ENCODE results near the gene MFAP4. TPM values are rescaled to one million over a fixed set of nuclear protein-coding genes. Genes with fewer than 3 reads are reported as not detected.
A peak's percentile ranks its signal among the peaks of the same experiment; 100 is the strongest.

The MFAP4 gene
- total and polyA plus RNA-seq, 10 donors = 10.1 to 48.4 (median 19.9) TPM

- intact Hi-C loops (cut with DNase I; ENCODE audit: low total_unique reads) = no loop called here
- H3K36me3 ChIP-seq = peaks cover 0 to 12% (median 0%) of the 10 kb centered on the region in 6 donors
- peak overlapping the region in 5 of 8 donors; percentile 21 to 54 (median 42) for H3K27ac ChIP-seq
- no peak overlapping the region for H3K4me3 ChIP-seq
- 45 to 80% (median 61%) methylated on average over 2 of the region's 2 CpGs for WGBS, 5 donors
- peaks cover 6 to 47% (median 13%) of the 10 kb centered on the region in 6 donors for H3K4me1 ChIP-seq
- no peak for DNase-seq
- peaks cover 0 to 16% (median 0%) of the 10 kb centered on the region in 7 donors for H3K27me3 ChIP-seq (replicated peaks in 1 of 7)
- no peaks in the 10 kb centered on the region for H3K9me3 ChIP-seq
- no peak for TF ChIP-seq POLR2AphosphoS5 (IDR thresholded peaks at IDR 0.05)
- TF ChIP-seq CTCF (IDR thresholded peaks at IDR 0.05 in 8 of 11, conservative IDR thresholded peaks at IDR 0.05 in 3 of 11) = no peak
- TF ChIP-seq POLR2A (IDR thresholded peaks at IDR 0.05) = no peak
Observed at GRCh38 chr17:19337712-19338023, 49.3 kb downstream of the MFAP4 start.

- Histone ChIP-seq H3K4me3 (no peak overlapping the region), H3K27ac (peak overlapping the region in 5 of 8 donors; percentile 30 to 54 (median 42)), H3K36me3 (peaks cover 0 to 12% (median 0%) of the 10 kb centered on the region in 6 donors), H3K4me1 (peaks cover 6 to 42% (median 13%) of the 10 kb centered on the region in 6 donors), H3K9me3 (no peaks in the 10 kb centered on the region), H3K27me3 (replicated peaks in 1 of 7) (peaks cover 0 to 16% (median 0%) of the 10 kb centered on the region in 7 donors)
- intact Hi-C loops (cut with DNase I; ENCODE audit: low total_unique reads) = no loop called here
- WGBS, 5 donors = 37 to 82% (median 71%) methylated on average over 20 to 21 of the region's 21 CpGs
- TF ChIP-seq CTCF (IDR thresholded peaks at IDR 0.05 in 8 of 11, conservative IDR thresholded peaks at IDR 0.05 in 3 of 11) = peak in 7 of 11 experiments; percentile 26 to 90 (median 50)
- TF ChIP-seq POLR2AphosphoS5 (IDR thresholded peaks at IDR 0.05) = peak; percentile 61 to 81 (median 70)
- no peak for TF ChIP-seq POLR2A (IDR thresholded peaks at IDR 0.05)
- peak; percentile 81 for DNase-seq
Observed at GRCh38 chr17:19336938-19337711, 49.9 kb downstream of the MFAP4 start.

GRCh38 chr17:19335951-19336631 is 50.9 kb downstream of the MFAP4 start:
- DNase-seq = peak; percentile 72
- Histone ChIP-seq H3K36me3 (peaks cover 0 to 12% (median 0%) of the 10 kb centered on the region in 6 donors), H3K27me3 (replicated peaks in 1 of 7) (peaks cover 0 to 16% (median 0%) of the 10 kb centered on the region in 7 donors), H3K9me3 (no peaks in the 10 kb centered on the region), H3K27ac (peak overlapping the region in 3 of 8 donors; percentile 30 to 40 (median 37)), H3K4me3 (no peak overlapping the region), H3K4me1 (peaks cover 6 to 38% (median 13%) of the 10 kb centered on the region in 6 donors)
- TF ChIP-seq POLR2AphosphoS5 (IDR thresholded peaks at IDR 0.05) = no peak
- TF ChIP-seq POLR2A (IDR thresholded peaks at IDR 0.05) = no peak
- no peak for TF ChIP-seq CTCF (IDR thresholded peaks at IDR 0.05 in 8 of 11, conservative IDR thresholded peaks at IDR 0.05 in 3 of 11)
- intact Hi-C loops (cut with DNase I; ENCODE audit: low total_unique reads) = no loop called here
- WGBS, 5 donors = 85 to 90% (median 89%) methylated on average over 16 to 18 of the region's 18 CpGs

- H3K4me1 ChIP-seq = peaks cover 6 to 38% (median 13%) of the 10 kb centered on the region in 6 donors
- H3K9me3 ChIP-seq = no peaks in the 10 kb centered on the region
- no peak overlapping the region for H3K4me3 ChIP-seq
- H3K27ac ChIP-seq = peak overlapping the region in 3 of 8 donors; percentile 11 to 18 (median 17)
- intact Hi-C loops (cut with DNase I; ENCODE audit: low total_unique reads) = no loop called here
- peaks cover 0 to 22% (median 0%) of the 10 kb centered on the region in 6 donors for H3K36me3 ChIP-seq
- DNase-seq = no peak
- peaks cover 0 to 16% (median 0%) of the 10 kb centered on the region in 7 donors for H3K27me3 ChIP-seq (replicated peaks in 1 of 7)
- TF ChIP-seq CTCF (IDR thresholded peaks at IDR 0.05 in 8 of 11, conservative IDR thresholded peaks at IDR 0.05 in 3 of 11) (no peak), POLR2A (IDR thresholded peaks at IDR 0.05) (no peak), POLR2AphosphoS5 (IDR thresholded peaks at IDR 0.05) (peak in 1 of 3 donors; percentile 37)
- 59 to 78% (median 72%) methylated on average over 6 of the region's 6 CpGs for WGBS, 5 donors
Observed at GRCh38 chr17:19334331-19334730, 52.7 kb downstream of the MFAP4 start.

Data from spleen (tissue), 11 donors.